Activated CD8-positive, alpha-beta memory T cell treated with anti-CD3 and anti-CD28 coated beads, Interleukin-2, amount 50 U/mL, for 1 hour (primary cell): ENCODE measurements around the gene FAM76A.
"Not testable (repeated sequence)": the region's sequence is repeated elsewhere in the genome, so short reads cannot be mapped to it uniquely, and the experiment has no call there.

Experiments
- DNase-seq: peaks from one replicate; pipeline ENCODE4 v3.0.0-alpha.2; 2020; ENCODE audit errors: extremely low read depth

FAM76A gene

GRCh38 chr1:27725374-27726172 is at the start of gene FAM76A:
Gene FAM76A, plus strand, starts transcription at chr1:27725961. Its CDS starts 120 bp downstream, at chr1:27726081.
- peak; percentile 97 for DNase-seq

DNA sequence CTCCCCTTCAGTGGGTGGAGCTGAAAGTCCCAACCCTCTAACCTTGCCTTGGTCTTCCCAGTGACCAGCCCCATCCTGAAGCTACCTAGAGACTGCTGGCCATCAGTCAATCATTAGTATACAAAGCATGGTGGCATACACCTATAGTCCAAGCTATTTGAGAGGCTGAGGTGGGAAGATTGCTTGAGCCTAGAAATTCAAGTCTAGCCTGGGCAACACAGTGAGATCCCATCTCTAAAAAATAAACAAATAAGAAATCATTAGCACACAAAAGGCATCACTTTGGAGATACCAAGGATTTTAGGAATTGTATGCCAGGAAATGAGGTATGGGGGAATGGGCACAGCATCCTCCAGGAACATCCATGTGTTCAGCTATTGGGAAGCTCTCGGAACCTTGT is 49.4 kb upstream of the FAM76A start:
- DNase-seq = no peak

DNA sequence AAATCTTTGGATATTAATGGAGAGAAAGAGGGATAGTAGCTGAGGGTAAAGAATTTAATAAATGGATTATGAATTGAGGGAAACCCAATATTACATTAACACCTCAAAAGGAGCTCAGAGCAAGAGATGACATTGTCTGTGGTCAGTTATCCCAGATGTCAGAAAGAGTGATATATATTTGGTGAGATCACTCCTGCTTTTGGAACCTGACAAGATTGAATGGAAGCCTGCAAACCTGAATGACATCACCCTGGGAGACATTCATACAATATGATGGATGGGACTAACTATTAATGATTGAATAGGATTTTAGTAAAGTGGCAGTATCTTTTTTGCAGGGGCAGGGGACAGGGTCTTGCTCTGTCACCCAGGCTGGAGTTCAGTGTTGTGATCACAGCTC is 47.0 kb upstream of the FAM76A start:
- no peak for DNase-seq

- not testable (repeated sequence) for DNase-seq
Observed at GRCh38 chr1:27680225-27680791, 45.5 kb upstream of the FAM76A start.

DNA sequence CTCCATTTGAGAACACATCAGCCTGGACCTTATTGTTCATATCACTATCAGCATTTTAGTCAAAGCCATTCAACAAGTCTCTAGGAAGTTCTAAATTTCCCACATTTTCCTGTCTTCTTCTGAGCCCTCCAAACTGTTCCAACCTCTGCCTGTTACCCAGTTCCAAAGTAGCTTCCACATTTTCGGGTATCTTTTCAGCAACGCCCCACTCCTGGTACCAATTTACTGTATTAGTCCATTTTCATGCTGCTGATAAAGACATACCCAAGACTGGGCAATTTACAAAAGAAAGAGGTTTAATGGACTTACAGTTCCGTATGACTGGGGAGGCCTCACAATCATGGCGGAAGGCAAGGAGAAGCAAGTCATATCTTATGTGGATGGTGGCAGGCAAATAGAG is 44.2 kb upstream of the FAM76A start:
- DNase-seq = not testable (repeated sequence)

DNA sequence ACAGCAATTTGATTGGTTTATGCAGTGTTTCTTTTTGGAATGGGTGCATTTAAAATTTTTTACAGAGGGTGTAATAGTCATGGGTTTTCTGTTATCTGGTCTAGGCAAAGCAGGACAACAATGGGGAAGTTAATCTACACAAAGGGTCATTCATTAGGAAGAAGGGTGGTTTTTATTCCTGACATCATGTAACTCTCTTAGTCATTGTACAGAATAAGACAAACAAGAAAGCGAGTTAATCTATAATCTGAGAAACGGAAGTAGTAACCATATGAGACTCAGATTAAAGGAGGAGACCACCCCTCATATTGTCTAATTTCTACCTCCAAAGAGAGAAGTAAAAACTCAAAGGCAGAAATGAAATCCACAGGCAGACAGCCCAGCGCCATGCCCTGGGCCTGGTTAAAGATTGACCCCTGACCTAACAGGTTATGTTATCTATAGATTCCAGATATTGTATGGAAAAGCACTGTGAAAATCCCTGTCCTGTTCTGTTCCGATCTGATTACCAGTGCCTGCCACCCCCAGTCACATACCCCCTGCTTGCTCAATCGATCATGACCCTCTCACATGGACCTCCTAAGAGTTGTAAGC is 43.3 kb upstream of the FAM76A start:
- no peak for DNase-seq

DNA sequence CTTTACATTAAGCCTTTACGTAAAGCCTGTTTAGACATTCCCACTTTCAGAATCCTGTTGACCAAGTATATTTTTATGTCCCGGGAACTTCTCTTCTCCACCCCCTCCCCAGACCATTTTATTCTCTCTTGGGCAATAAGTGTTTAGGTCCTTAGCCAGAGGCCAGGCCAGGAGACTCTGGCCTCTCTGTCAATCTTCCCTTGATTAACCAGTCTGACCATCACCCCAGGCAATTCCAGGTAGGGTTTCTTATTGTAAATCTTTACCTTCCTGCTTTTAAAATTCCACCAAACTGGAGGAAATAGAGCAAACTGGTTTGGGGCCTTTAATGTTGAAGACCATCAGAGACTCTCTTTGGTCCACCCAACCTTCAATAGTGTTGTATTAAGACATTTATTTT is 41.6 kb upstream of the FAM76A start:
- DNase-seq = no peak

DNA sequence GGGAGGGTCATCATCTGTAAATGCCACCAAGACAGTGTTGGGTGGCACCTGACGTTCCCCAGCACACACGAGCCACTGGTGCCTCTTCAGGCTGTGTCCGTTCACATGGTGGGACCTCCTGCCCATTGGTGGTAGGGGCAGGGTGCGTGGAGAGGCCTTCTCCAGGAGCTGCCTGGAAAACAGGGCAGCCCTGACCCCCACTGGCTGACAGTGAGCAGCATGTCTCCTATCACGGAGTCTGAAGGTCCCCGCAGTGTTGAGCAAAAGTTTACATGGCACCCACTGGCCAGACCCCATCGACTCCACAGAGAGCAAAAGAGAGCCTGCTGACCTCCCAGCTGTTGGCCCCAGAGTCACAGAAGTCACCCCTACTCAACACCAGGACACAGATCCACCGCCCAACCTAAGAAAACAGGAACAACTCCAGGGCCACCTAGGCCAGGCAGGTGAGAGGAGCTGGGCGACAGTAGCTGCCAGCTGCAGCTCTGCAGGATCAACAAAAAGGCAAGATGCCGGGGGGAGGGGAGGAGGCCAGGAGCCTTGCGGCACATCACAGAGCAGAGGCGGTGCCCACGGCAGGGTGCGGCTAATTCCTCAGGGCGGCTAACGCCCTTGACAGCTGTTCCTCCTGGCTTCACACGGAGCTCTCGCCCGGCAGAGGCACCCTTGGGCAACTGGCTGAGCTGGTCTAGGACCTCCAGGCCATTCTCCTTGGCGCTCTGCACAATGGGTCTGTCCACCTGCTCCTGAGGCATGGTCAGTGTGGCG is 39.4 kb upstream of the FAM76A start:
- DNase-seq = no peak

DNA sequence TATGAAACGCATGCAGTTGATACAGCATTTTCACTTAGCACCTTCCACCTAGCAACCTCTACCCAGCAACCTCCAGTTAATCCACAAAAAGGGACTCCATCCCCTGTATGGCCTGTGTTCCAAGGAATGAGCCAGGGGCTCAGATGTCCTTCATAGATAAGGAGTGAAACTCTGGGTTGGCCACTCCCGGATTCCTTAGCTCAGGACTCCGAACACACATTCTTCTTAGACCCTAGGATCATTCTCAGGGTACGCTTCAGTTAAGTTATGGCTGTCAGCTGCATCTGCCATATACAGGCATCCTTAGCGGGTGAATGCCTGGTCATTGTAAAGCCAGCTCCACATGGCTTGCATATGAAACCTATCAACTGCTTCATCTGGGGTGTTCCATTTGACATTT is 37.9 kb upstream of the FAM76A start:
- no peak for DNase-seq

GRCh38 chr1:27689423-27690173 is 36.2 kb upstream of the FAM76A start:
- no peak for DNase-seq

DNA sequence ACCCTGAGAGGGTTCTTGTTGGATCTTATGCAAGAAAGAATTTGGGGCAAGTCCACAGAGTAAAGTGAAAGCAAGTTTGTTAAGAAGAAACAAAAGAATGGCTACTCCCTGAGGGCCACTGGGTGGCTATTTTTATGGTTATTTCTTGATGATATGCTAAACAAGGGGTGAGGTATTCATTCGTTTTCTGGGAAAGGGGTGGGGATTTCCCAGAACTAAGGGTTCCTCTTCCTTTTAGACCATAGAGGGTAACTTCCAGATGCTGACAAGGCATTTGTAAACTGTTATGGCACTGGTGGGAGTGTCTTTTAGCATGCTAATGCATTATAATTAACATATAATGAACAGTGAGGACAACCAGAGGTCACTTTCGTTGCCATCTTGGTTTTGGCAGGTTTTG is 35.6 kb upstream of the FAM76A start:
- DNase-seq = no peak

- DNase-seq = not testable (repeated sequence)
Observed at GRCh38 chr1:27696835-27697234, 28.9 kb upstream of the FAM76A start.

GRCh38 chr1:27704958-27705357 is 20.8 kb upstream of the FAM76A start:
- no peak for DNase-seq

GRCh38 chr1:27705545-27705944 is 20.2 kb upstream of the FAM76A start:
- DNase-seq = no peak

GRCh38 chr1:27710574-27710973 is 15.2 kb upstream of the FAM76A start:
- DNase-seq = no peak

DNA sequence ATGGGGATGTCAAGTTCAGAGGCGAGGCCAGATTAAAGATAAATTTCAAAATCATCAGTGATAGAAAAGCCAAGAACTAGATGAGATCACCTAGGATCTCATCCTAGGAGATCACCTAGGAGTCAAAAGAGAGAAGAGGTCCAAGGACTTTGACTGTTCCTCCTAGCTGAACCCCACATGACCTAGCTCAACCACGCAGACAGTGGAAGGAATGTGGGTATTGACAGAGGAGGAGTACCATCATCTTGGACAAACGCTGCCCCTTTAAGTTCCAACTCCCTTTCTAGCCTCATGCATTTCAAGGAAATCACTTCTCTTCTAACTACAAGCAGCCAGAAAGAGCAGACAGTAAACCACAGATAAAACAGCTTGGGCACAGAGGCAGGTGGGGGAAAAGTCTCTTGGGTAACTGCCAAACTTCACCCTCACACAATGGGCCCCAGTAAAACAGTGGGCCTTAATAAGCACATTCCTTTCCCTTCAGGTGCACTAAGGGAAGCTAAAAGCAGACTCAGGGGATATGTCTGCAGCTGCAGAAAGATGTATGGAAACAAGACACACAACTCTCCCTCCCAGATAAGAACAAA is 12.5 kb upstream of the FAM76A start:
- no peak for DNase-seq

DNA sequence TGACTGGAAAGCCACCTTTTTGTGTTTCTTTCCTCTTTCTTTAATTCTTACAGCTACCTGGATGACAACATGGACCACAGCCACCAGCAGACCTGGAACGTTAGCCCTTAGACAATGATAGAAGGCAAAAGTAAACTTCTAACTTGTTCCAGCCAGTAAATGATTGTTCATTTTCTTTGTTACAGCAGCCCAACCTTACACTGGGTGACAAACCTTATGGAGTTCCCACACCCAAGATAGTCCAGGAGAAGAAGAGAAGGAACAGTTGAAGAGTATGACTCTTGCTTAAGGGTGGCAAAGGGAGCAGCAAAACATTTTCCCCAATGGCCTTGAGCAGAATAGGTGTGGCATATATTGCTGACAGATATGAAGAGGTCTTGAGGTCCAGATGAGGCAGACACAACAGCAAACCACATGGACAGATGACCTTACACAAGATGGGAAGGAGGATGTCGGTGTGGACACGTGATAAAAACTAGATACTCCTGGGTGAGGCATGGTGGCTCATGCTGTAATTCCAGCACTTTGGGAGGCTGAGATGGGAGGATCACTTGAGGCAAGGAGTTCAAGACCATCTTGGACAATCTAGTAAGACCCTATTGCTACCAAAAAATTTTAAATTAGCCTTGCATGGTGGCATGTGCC is 11.8 kb upstream of the FAM76A start:
- no peak for DNase-seq

- no peak for DNase-seq
Observed at GRCh38 chr1:27716262-27716895, 9.4 kb upstream of the FAM76A start.

DNA sequence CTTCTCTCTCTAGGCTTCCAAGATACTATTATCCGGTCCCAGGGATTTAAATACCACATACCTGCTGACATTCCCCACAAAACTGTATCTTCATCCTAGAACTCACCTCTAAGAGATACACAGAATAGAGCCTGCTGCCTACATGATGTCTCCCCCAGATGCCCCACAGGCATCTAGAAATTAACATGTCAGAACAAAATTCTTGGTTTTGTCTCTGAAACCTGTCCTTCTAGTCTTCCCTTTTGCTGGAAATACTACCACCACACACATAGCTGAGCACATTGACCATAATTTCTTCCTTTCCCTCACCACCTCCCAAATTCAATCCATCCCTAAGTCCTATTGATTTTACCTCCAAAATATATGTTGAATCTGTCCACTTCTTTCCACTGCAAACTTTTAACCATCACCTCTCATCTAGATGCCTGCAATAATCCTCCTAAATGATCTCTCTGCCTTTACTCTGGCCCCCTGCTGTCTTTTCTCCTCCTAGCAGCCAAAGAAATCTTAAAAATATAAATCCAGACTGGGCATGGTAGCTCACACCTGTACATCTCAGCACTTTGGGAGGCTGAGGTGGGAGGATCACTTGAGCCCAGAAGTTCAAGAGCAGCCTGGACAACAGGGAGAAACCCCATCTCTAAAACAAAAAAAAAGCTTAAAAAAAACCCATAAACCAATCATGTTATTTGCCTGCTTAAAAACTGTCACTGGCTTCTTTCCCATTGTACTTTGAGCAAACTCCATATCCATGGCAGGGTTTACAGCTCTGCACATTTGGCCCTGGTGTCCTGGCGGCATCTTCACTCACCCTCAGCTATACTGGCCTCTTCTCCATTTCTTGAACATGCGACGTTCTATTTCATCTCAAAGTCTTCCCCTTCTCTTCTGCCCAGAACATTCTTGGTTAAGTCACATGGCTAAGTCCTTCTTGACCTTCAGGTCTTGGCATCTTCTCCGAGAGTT is 6.2 kb upstream of the FAM76A start:
- no peak for DNase-seq
